GM21381 (cell line): ENCODE data around the gene PLEKHM1.
"Not testable (repeated sequence)": the region's sequence is repeated elsewhere in the genome, so short reads cannot be mapped to it uniquely, and the experiment has no call there.

Source experiments
- ATAC-seq: cut with Tn5 transposase; IDR thresholded peaks from one replicate; pipeline ENCODE4 v1.9.1; 2021; ENCODE audit warnings: mild to moderate bottlenecking, moderate library complexity; ENCODE audit not compliant: unreplicated experiment

Gene PLEKHM1

DNA sequence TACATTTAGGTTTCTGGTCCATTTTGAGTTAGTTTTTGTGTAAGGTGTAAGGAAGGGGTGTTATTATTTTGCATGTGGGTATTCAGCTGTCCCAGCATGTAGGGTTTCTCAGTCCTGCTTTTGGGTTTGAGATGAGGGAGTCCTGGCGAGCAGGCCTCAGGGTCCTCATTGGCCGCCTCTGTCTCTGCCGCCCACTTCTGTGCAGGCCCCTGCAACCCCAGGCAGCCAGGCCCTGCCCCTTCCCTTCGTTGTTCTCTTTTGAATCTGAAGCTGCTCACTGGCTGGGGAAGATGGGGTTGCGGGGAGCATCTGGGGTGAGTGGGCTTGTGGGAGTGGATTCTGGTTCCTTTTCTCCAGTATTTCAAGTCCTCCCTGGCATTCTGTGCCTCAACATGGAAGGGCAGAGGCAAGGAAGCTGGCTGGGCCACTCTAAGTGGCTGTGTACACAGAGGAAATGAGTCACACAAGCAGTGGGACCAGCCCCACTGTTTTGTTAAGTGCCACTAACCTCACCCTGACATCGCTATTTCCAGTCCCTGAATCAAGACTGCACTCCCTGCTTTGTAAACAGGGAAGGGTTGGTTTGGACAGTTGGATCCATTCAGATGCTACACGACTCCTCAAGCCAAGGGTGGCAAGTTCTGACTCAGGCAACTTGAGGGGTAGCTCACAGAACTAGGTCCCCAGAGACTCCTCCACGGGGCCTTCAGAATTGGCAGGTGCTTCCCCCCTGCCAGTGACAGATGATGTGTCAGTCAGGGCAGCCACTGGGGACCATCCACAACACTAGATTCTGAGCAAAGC is 28.8 kb downstream of the PLEKHM1 start:
- ATAC-seq = peak; percentile 80

DNA sequence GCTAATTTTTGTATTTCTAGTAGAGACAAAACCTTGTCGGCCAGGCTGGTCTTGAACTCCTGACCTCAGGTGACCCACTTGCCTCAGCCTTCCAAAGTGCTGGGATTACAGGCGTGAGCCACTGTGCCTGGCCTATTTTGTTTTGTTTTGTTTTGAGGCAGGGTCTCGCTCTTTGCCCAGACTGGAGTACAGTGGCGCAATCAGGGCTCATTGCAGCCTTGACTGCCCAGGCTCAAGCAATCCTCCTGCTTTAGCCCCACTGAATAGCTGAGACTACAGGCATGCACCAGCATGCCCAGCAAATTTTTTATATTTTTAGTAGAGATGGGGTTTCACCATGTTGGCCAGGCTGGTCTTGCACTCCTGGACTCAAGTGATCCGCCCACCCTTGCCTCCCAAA is 30.1 kb downstream of the PLEKHM1 start:
- not testable (repeated sequence) for ATAC-seq

DNA sequence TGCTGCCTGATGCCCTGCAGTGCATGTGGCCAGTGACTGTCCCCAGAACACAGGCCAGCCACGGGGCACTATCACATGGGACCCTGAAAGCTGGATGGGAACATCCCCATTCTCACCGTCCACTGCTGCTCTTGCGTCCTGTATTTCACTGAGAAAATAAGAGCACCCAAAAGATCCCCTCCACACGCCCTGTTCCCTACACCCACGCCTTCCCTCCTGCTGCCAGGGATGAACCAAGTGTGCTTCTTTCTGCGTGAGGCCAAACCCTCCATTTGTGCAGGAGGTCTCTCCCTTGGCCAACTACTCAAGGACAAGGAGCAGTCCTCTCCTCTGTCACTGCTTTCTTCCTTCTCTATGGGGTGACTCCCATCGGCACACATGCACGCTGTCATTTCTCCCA is 36.2 kb downstream of the PLEKHM1 start:
- not testable (repeated sequence) for ATAC-seq

DNA sequence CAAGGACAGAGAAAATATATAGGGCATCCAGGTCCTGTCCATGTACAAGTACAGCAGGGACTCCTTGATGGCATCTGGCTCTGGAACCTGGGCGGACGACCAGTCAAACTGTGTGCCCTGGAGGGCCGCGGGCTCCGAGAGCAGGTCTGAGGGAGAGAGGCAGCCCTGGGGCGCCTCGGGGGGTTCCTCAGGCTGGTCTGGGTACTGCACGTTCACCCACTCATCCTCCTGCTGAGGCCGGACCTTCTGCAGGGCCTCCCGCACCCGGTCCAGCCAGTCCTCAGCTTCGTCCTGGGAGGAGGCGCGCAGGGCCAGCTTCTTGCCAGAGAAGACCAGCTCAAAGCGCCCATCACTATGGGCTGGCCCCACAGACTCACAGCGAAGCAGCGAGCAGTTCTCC is 36.8 kb downstream of the PLEKHM1 start:
- not testable (repeated sequence) for ATAC-seq

DNA sequence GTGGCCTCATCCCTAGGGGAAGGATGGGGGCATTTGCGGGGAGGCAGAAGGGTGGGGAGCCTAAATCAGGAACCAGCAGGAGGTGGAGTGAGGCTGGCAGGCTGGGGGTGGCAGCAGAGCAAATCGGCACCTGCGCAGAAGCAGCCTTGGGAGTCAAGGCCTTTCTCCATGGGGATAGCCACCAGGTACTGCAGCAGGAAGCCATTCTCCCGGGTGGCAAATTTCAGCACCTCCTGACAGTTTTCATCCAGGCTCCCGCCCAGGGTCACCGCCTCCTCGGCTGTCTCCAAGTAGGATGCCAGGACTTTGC is 37.3 kb downstream of the PLEKHM1 start:
- not testable (repeated sequence) for ATAC-seq

DNA sequence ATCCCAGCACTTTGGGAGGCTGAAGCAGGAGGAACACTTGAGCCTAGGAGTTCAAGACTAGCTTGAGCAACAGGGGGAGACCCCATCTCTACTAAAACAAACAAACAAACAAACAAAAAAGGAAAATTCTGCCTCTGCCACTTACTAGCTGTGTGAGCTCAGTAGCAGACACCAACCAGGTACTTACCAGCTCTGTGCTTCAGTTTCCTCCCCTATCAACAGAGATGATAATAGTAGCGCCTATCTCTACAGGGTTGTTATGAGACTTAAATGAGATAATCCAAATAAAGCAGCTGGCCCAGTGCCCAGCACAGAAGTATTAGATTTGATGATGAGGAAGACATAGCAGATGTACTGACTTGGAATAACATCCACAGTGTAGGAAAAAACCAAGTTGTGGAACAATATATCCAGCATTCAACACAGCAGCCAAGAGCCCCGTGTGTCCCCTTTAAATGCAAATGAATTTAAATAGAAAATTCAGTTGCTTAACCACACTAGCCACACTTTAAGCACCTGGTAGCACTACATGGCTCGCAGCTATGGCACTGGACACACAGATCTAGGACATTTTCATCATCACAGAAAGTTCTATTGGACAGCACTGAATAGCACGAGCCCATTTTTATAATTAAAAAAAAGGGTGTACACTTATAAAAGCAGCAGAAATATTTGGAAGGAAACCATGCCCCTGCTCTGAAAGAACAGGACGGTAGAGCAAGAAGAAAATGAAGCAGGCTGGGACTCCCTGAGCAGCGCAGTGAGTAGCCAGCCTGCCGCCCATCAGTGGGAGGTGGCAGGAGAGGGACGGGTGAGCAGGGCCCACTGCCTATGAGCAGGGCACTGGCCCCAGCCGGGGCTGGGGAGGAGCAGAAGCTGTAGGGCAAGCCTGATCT is 37.9 kb downstream of the PLEKHM1 start:
- not testable (repeated sequence) for ATAC-seq

DNA sequence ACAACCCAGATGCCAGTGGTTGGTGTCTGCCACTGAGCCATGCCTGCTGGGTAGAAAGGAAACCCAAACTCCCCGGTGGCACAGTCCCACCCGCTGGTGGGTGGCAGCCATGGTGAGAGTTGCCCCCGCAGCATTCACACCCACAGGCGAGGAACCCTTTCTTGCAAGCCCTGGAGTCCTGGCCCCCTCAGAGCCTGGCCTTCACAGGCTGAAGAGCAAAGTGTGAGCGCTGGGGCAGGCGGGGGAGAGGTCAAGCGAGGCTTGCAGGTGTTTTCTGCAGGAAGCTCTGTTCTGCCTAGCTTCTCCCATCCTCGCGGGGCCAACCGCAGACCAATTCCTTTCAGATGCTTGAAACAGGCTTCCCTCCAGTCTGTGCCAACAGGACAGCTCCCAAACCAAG is 38.9 kb downstream of the PLEKHM1 start:
- ATAC-seq = not testable (repeated sequence)

DNA sequence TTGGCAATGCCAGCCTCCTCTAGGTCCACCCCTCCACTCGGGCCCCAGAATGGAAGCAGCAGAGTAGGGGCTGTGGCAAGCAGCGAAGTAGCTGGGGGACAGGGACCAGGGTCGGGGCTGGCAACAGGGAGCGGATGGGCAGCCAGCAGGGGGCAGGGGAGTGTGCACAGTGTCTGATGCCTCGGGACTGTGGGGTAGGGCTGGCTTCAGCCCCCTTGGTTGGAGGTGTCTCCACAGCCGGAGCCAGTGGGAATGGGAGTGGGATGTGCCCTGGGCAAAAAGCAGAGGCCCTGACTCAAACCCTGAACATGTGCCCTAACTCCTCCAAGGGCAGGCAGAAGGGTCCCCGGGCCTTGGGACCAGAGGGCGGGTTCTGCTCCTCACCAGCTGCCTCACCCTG is 39.4 kb downstream of the PLEKHM1 start:
- no peak for ATAC-seq

DNA sequence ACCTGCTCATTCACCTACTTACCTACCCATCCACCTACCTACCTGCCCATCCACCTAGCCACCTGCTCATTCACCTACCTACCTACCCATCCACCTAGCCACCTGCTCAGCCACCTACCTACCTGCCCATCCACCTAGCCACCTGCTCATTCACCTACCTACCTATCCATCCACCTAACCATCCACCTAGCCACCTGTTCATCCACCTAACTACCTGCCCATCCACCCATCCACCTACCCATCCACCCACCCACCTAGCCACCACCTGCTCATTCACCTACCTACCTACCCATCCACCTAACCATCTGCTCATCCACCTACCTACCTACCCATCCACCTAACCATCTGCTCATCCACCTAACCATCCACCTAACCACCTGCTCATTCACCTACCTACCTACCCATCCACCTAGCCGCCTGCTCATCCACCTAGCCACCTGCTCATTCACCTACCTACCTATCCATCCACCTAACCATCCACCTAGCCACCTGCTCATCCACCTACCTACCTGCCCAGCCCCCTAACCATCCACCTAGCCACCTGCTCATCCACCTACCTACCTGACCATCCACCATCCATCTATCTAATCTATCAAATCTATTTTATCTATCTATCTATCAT is 40.7 kb downstream of the PLEKHM1 start:
- ATAC-seq = not testable (repeated sequence)

DNA sequence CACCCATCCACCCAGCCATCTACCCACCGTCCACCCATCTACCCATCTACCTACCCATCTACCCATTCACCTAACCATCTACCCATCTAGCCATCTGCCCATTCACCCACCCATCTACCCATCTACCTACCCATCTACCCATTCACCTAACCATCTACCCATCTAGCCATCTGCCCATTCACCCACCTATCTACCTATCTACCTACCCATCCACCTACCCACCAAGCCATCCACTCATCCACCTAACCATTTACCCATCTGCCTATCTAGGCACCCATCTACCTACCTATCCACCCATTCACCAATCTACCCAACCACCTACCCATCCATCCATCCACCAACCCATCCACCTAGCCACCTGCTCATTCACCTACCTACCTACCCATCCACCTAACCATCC is 41.3 kb downstream of the PLEKHM1 start:
- not testable (repeated sequence) for ATAC-seq

DNA sequence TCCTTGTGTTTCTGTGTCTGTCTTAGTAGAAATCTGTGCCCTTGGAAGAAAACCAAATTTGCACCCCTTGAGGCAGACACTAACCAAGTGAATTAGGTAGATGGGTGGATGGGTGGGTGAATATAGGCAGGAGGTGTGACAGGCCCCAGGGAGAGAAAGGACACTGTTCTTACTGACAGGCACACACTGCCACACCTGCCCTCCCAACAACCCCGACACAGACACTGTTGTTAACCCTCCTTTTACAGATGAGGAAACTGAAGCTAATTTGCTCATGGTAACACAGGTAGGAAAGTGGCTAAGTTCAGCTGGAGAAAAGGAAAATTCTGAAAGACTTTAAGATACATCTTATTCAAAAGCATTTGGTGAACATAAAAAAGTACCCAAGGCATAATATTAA is 42.0 kb downstream of the PLEKHM1 start:
- not testable (repeated sequence) for ATAC-seq

DNA sequence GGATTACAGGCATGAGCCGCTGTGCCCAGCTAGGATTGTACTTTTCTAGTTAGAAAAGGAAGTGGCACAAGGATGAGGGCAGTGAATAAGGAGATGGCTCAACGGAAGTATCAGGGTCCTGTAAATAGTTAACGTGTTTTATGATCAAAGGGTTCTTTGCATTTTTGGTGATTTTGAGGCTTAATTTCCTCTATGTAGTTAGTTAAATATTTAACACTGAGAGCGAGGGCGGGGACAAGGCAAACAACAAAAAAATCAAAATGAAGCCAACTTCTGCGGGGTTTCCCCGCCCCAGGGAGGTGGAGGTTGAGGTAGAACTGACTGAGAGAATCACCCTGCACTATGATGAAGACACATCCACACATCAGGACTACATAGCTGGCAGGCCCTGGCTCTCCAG is 42.5 kb downstream of the PLEKHM1 start:
- not testable (repeated sequence) for ATAC-seq

DNA sequence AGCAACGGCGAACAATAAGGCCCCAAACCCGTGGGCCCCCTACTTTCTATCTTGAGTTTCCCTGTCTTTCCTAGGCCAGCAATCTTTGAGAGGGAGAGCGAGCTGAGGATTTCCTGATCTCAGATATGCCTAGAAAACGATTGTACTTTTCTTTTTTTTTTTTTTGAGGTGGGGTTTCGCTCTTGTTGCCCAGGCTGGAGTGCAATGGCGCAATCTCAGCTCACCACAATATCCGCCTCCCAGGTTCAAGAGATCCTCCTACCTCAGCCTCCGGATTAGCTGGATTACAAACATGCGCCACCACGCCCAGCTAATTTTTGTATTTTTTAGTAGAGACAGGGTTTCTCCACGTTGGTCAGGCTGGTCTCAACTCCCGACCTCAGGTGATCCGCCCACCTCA is 42.9 kb downstream of the PLEKHM1 start:
- not testable (repeated sequence) for ATAC-seq

DNA sequence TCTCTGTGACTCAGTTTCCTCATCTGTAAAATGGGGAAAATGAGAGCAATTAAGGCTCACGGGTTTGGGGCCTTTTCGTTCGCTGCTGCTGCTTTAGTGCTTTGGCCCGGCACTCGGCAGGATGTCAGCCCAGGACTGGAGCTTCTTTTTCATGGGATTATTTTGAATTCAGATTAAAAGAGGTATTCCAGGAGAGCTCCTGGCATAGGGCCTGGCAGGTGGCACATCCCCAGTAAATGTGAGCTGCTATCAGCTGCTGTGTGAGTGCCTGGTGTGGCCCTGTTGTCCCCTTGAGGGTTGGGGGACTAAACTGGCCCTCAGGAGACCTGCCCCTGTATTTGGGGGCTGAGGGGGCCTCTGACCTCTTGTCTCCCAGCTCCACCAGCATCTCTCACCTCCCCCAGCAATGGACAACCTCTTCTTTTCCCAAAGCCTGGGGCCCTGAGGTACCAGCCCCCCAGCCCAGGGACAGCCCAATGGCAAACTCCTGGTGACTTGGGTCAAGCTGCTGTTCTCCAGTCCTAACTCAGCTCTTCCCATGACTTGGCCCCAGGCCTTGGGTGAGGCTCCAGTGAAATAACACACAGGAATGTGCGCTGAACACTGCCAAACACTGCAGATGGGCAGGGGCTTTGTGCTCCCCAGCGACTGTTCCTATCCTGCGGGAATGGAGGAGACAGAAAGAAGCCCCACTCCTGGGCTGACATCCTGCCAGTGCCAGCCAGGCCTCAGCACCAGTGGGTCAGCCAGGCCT is 43.5 kb downstream of the PLEKHM1 start:
- ATAC-seq = not testable (repeated sequence)

DNA sequence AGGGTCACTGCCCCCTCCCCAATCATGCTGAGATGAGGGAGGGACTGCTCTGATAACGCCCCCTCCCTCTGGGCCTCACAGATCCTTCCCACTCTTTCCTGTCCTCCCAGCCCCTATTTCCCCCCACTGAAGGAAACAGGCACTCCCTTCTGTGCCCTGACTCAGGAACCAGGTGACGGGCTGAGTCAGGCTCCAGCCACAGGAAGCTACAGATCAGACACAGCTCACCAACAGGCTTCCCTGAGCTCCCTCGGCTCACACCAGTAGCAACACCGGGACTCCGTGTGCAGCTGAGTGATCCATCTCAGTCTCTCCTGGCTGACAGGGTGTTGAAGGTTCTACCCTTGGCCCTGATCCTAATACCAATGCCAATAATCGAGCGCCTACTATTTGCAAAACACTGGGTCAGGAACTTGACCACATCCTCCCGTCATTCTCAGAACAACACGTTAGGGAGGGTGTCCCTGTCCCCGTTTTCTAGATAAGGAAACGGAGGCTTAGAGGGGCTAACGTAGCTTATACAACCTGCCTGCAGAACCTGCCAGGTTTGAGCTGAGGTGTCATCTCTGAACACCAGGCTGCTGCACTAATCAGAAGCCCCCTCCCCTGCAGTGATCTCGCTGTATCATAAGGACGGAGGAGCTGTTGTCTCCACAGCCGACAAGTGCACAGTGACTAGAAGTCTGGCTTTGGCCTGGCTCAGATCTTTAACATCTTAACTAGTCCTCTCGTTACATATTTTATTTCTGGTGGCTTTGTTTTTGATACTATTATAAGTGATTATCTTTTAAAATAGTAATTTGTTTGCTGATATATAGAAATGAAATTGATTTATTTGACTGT is 44.4 kb downstream of the PLEKHM1 start:
- ATAC-seq = not testable (repeated sequence)

DNA sequence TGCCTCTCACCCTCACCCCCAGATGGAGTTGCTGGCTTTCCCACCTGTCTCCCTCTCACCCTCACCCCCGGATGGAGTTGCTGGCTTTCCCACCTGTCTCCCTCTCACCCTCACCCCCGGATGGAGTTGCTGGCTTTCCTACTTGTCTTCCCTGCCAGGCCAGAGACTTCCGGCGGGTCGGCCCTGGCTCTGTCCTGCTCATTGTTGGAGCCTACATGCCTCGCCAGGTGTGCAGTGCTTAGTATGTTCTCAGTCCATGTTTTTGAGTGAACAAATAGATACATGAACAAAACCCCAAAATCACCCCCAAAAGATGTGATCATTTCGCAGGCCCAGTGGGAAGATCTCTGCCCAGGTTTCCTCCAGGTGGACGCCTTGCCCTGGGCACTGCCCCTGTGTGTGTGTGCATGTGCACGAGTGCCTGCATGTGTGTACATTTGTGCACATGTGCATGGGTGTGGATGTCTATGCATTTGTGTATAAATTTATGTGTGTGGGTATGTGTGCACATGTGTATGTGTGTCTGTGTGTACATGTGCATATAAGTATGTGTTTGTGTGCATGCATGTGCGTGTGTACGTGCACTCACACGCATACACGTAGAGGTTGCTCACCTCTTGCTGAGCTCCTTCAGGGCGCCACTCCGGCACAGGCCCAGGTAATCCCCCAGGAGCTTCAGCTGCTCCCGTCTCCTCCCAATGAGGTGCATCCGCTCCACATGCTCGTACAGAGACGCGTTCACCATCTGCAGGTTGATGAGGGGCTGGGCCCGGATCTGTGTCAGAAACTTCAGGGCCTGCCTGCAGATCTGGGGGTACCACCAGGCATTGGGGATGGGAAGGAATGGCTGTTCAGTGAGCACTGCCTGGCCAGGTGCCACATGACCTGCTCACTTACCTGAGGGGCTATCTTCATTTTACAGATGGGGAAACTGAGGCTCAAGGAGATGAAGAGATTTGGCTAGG is 45.4 kb downstream of the PLEKHM1 start:
- not testable (repeated sequence) for ATAC-seq

DNA sequence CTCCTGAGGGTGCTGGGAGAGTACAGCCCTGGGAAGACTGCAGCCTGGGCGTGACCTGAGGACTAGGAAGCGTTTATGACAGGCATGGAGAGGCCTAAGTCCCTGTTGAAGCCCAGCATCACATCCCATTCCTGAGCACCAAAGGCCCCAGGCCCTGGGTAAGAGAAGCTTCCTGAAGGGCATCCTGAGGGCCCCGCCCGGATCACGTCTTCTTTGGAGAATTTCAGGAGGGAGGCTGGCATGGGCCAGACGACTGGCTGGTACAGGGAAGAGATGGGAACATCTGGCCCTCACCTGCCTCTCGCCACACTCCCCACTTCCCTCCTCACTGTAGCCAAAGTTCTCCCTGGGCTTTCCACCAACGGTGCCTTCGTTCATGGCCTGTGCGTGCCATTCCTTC is 46.2 kb downstream of the PLEKHM1 start:
- not testable (repeated sequence) for ATAC-seq

DNA sequence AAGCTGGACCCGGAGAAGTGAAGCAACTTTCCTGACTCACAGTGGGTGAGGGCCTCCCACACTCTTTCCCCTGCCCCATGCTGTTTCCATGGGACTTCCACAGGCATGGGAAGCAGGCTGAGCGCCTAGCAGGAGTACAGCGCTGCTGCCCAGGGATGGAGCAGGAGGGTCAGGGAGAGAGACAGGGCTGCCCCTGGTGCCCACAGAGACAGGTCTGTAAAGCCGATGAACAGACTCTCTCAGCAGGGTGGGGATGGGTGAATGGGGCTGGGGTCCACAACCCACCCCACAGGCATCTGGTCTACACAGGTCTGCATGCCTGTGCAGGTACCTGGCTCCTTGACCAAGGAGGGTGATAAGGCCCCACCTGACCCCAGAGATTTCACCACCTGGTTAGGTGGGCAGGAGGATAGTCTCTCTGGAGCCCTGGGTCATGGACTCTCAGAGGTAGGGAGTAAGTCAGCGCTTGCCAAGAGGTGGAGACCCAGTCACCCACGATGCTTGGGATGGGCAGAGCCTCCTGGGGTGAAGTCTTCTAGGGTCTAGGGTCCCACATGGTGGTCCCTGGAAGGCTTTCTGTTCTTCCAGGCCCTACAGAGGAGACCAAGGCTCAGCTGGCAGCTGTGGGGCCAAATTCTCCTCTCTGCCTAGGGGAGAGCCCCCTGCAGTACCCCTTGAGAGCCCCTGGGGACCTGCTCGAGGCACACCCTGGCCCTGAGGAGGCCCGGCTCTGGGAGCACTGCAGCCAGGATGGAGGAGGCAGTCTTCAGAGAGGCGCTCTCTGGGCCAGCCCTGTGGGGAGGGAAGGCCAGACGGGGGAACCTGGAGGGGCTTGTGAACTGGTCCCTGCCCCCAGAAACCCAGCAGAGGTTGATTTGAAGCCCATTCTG is 46.9 kb downstream of the PLEKHM1 start:
- ATAC-seq = not testable (repeated sequence)
